ENCODE results near the gene SNAP25.

The SNAP25 gene

GRCh38 chr20:10332656-10333415 lies 114.2 kb downstream of the SNAP25 start (continued):
- TF ChIP-seq TSHZ1 (tag by site-specific recombination; IDR thresholded peaks at IDR 0.05; ENCODE audit: borderline replicate concordance) (no peak), ZNF692 (tag by site-specific recombination; IDR thresholded peaks at IDR 0.05) (no peak), IKZF3 (tag by site-specific recombination; IDR thresholded peaks at IDR 0.05) (peak; percentile 65), ZNF146 (tag by site-specific recombination; IDR thresholded peaks at IDR 0.05) (no peak), ZNF580 (tag by site-specific recombination; IDR thresholded peaks at IDR 0.05) (no peak), ZFP69B (tag by site-specific recombination; IDR thresholded peaks at IDR 0.05) (no peak), ZNF529 (tag by site-specific recombination; IDR thresholded peaks at IDR 0.05; ENCODE audit: insufficient replicate concordance) (no peak), ZNF292 (tag by site-specific recombination; IDR thresholded peaks at IDR 0.05; ENCODE audit: borderline replicate concordance, low read depth) (no peak), YY1 (tag by site-specific recombination; IDR thresholded peaks at IDR 0.05) (no peak), ZBTB44 (tag by site-specific recombination; IDR thresholded peaks at IDR 0.05) (peak; percentile 98)

- Histone ChIP-seq H3K4me3 (ENCODE audit: low read depth, low read length) (no peak overlapping the region), H3K4me1 (ENCODE audit: control insufficient read depth, insufficient read depth, low read length) (peaks cover 10% of the 10 kb centered on the region), H3K9me3 (ENCODE audit: control insufficient read depth, insufficient read depth, low read depth, low read length) (no peaks in the 10 kb centered on the region), H3K36me3 (ENCODE audit: control insufficient read depth in 2 of 2, insufficient read depth in 1 of 2, low read length in 2 of 2) (no peaks in the 10 kb centered on the region), H3K27ac (ENCODE audit: extremely low read depth, low read depth, low read length) (no peak overlapping the region)
- TF ChIP-seq ZIC2 (tag by site-specific recombination; IDR thresholded peaks at IDR 0.05) (no peak), SETDB1 (IDR thresholded peaks at IDR 0.05; ENCODE audit: insufficient read length, low read length) (no peak), ZSCAN16 (tag by site-specific recombination; IDR thresholded peaks at IDR 0.05) (no peak), ZNF274 (IDR thresholded peaks at IDR 0.05; ENCODE audit: low read length) (no peak), ZNF274 (tag by site-specific recombination; IDR thresholded peaks at IDR 0.05; ENCODE audit: borderline replicate concordance) (no peak), EGR2 (tag by site-specific recombination; IDR thresholded peaks at IDR 0.05; ENCODE audit: low read depth) (no peak), ZNF544 (tag by site-specific recombination; IDR thresholded peaks at IDR 0.05) (no peak), GFI1B (tag by site-specific recombination; IDR thresholded peaks at IDR 0.05) (no peak), ATF2 (tag by site-specific recombination; IDR thresholded peaks at IDR 0.05; ENCODE audit: low read depth) (no peak), ZNF280C (tag by site-specific recombination; IDR thresholded peaks at IDR 0.05) (no peak), BCL11A (tag by site-specific recombination; IDR thresholded peaks at IDR 0.05; ENCODE audit: low read depth) (no peak)
- CTCF ChIA-PET: interaction anchor here (0.6 kb wide), 2 partner anchors 50 to 886 kb away, joined by 3 read pairs; no protein-coding TSS in a partner anchor
- POLR2A ChIA-PET: no interaction called here
These were observed 118.5 kb downstream of the SNAP25 start for GRCh38 chr20:10336959-10337729.
